ENCODE results near the gene NOP53.

GRCh38 chr19:47757617-47758442 is 12.5 kb downstream of the NOP53 start:
- TF ChIP-seq CTCF (IDR thresholded peaks at IDR 0.05) (no peak), EP300 (IDR thresholded peaks at IDR 0.05) (no peak), POLR2A (IDR thresholded peaks at IDR 0.05) (no peak)
